ENCODE data around the gene ANKRD55. TPM values are rescaled to one million over a fixed set of nuclear protein-coding genes. Genes with fewer than 3 reads are reported as not detected.

ANKRD55 gene
- total and polyA plus RNA-seq, 2 of the 8 experiments (the other 6 are each of a cell fraction or from before 2014, with no cell fraction given): not detected

DNA sequence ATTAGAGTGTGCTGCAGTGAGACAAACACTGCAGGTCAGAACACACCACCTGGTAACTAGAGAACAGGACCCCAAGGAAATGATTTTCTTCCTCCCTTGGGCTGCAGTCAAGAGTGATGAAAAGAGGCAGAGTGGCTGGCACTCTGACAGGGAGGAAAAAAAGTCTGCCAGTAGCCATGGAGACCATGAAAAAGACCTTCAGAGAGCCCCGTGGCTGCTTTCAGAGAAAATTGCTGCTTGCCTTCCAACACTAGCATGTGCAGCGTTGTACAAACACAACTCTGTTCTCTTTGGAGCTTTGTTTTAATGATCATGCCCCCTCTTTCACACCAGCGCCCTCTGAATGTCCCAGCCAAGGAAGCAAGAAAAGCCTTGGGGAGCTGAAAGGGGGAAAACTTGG is 68.8 kb downstream of the ANKRD55 start:
- H3K14ac ChIP-seq (ENCODE audit: insufficient read length): no peak overlapping the region
- no peak overlapping the region for H2BK20ac ChIP-seq (ENCODE audit: low read length)
- no peak overlapping the region for H2BK15ac ChIP-seq (ENCODE audit: low read length)
- WGBS, 2 experiments (ENCODE audit: extremely low coverage in 1 of 2, insufficient coverage in 1 of 2, insufficient read length in 1 of 2, insufficient replicate concordance in 2 of 2, low coverage in 1 of 2, low lambda C conversion rate in 2 of 2, missing lambda C conversion rate in 1 of 2): 81% methylated on average over 3 of the region's 3 CpGs; no CpG with 5 or more reads in 1 of the 2 experiments
- H3K18ac ChIP-seq (ENCODE audit: extremely low read depth, low read length): no peak overlapping the region
- no peaks in the 10 kb centered on the region for H3K4me1 ChIP-seq (replicated peaks in 1 of 4; ENCODE audit: control insufficient read depth in 3 of 4, insufficient read depth in 4 of 4, low read length in 3 of 4)
- no peak overlapping the region for H2BK120ac ChIP-seq (replicated peaks; ENCODE audit: low read depth, low read length)
- H2AK5ac ChIP-seq (ENCODE audit: low read depth, low read length): no peak overlapping the region
- H4K5ac ChIP-seq (ENCODE audit: insufficient read length, low read depth, low read length): no peak overlapping the region
- H3K27me3 ChIP-seq (replicated peaks in 1 of 4; ENCODE audit: control insufficient read depth in 3 of 4, extremely low read depth in 1 of 4, insufficient read depth in 3 of 4, low read length in 3 of 4): no peaks in the 10 kb centered on the region
- no peak overlapping the region for H2BK5ac ChIP-seq (ENCODE audit: low read depth, low read length)
- FAIRE-seq: no peak
- POLR2A ChIA-PET (ENCODE audit: partially characterized antibody): no interaction called here
- H3K56ac ChIP-seq (replicated peaks; ENCODE audit: insufficient read length, low read depth, low read length): no peak overlapping the region
- H3K4me2 ChIP-seq (ENCODE audit: insufficient read depth in 1 of 2, low read depth in 2 of 2, low read length in 2 of 2): no peak overlapping the region
- no peaks in the 10 kb centered on the region for H4K20me1 ChIP-seq (replicated peaks in 1 of 2; ENCODE audit: control insufficient read depth in 1 of 2, insufficient read depth in 2 of 2, low read length in 2 of 2)
- H3K79me1 ChIP-seq (ENCODE audit: low read depth, low read length): no peaks in the 10 kb centered on the region
- H2AFZ ChIP-seq (ENCODE audit: low read length): peak overlapping the region; percentile 62; the same call in 1 of the 2 replicates
- H4K91ac ChIP-seq (replicated peaks; ENCODE audit: insufficient read length, low read length): no peak overlapping the region
- no peak for DNase-seq (ENCODE audit: low read depth in 1 of 2, low spot score in 2 of 2)
- no peak overlapping the region for H3K27ac ChIP-seq (ENCODE audit: low read depth, low read length)
- H2BK12ac ChIP-seq (ENCODE audit: low read depth, low read length): no peak overlapping the region
- no peak overlapping the region for H3K9ac ChIP-seq (replicated peaks in 1 of 4; ENCODE audit: extremely low read depth in 1 of 4, low read depth in 3 of 4, low read length in 3 of 4)
- CTCF ChIA-PET (ENCODE audit: partially characterized antibody): interaction anchor here (0.8 to 1.0 kb wide), 2 partner anchors 36 to 187 kb away, joined by 3 read pairs; no protein-coding TSS in a partner anchor
- no peak overlapping the region for H3K4ac ChIP-seq (replicated peaks; ENCODE audit: insufficient read length, low read depth, low read length)
- no peaks in the 10 kb centered on the region for H3K79me2 ChIP-seq (ENCODE audit: control insufficient read depth in 1 of 2, insufficient read depth in 2 of 2, low read length in 2 of 2)
- H3K23ac ChIP-seq (ENCODE audit: insufficient read length): no peak overlapping the region
- H3K23me2 ChIP-seq (ENCODE audit: low read depth, low read length): no peaks in the 10 kb centered on the region
- H3K36me3 ChIP-seq (ENCODE audit: control insufficient read depth in 2 of 4, insufficient read depth in 4 of 4, low read length in 3 of 4): no peaks in the 10 kb centered on the region
- H3K9me3 ChIP-seq (ENCODE audit: insufficient read depth in 2 of 2, low read depth in 1 of 2, low read length in 1 of 2): no peaks in the 10 kb centered on the region
- no peak overlapping the region for H3K4me3 ChIP-seq (ENCODE audit: extremely low read depth in 1 of 4, insufficient read depth in 2 of 4, low read depth in 3 of 4, low read length in 4 of 4)
- H4K8ac ChIP-seq (ENCODE audit: extremely low read depth, insufficient read depth, low read length): no peak overlapping the region
- TF ChIP-seq KDM5A (IDR thresholded peaks at IDR 0.05; ENCODE audit: low read length) (no peak), SIN3A (conservative IDR thresholded peaks at IDR 0.05 in 1 of 2, IDR thresholded peaks at IDR 0.05 in 1 of 2; ENCODE audit: low read depth in 1 of 2, low read length in 2 of 2) (no peak), JUND (IDR thresholded peaks at IDR 0.05; ENCODE audit: low read length) (no peak), YY1 (IDR thresholded peaks at IDR 0.05; ENCODE audit: low read depth, low read length) (no peak), SUZ12 (IDR thresholded peaks at IDR 0.05; ENCODE audit: low read length) (no peak), CHD1 (IDR thresholded peaks at IDR 0.05; ENCODE audit: low read depth, low read length) (no peak), RNF2 (IDR thresholded peaks at IDR 0.05; ENCODE audit: borderline replicate concordance, low read depth, low read length, missing control alignments, poor library complexity, severe bottlenecking) (no peak), SIX5 (IDR thresholded peaks at IDR 0.05; ENCODE audit: low read depth, low read length) (no peak), BRCA1 (IDR thresholded peaks at IDR 0.05; ENCODE audit: low read depth, low read length) (no peak), EP300 (IDR thresholded peaks at IDR 0.05; ENCODE audit: borderline replicate concordance in 1 of 2, low read depth in 2 of 2, low read length in 2 of 2) (no peak), TEAD4 (IDR thresholded peaks at IDR 0.05; ENCODE audit: low read depth, low read length) (no peak)
- TF ChIP-seq, protein P1, sequence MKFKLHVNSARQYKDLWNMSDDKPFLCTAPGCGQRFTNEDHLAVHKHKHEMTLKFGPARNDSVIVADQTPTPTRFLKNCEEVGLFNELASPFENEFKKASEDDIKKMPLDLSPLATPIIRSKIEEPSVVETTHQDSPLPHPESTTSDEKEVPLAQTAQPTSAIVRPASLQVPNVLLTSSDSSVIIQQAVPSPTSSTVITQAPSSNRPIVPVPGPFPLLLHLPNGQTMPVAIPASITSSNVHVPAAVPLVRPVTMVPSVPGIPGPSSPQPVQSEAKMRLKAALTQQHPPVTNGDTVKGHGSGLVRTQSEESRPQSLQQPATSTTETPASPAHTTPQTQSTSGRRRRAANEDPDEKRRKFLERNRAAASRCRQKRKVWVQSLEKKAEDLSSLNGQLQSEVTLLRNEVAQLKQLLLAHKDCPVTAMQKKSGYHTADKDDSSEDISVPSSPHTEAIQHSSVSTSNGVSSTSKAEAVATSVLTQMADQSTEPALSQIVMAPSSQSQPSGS (IDR thresholded peaks at IDR 0.05; ENCODE audit: low read length): no peak
